ENCODE results near the gene OTOGL. TPM values are rescaled to one million over a fixed set of nuclear protein-coding genes. Genes with fewer than 3 reads are reported as not detected.

Gene OTOGL
- total and polyA plus RNA-seq, 7 donors = 0.03 to 0.30 (median 0.07) TPM; not detected in 2

- Histone ChIP-seq H3K4me3 (no peak overlapping the region), H3K27ac (no peak overlapping the region), H3K4me1 (no peaks in the 10 kb centered on the region), H3K27me3 (ENCODE audit: insufficient read depth in 3 of 3, low read length in 2 of 3) (no peaks in the 10 kb centered on the region), H3K36me3 (ENCODE audit: insufficient read depth in 1 of 2, low read depth in 1 of 2) (no peaks in the 10 kb centered on the region), H3K9me3 (no peaks in the 10 kb centered on the region)
- WGBS, 3 donors = 84 to 85% (median 84%) methylated on average over 4 of the region's 4 CpGs
- intact Hi-C loops (cut with DNase I) = loop anchor here in 1 of 2 donors (10.0 kb wide), 1 partner anchor 705 kb away; no protein-coding TSS in a partner anchor
- ATAC-seq = no peak
- TF ChIP-seq, protein P1, sequence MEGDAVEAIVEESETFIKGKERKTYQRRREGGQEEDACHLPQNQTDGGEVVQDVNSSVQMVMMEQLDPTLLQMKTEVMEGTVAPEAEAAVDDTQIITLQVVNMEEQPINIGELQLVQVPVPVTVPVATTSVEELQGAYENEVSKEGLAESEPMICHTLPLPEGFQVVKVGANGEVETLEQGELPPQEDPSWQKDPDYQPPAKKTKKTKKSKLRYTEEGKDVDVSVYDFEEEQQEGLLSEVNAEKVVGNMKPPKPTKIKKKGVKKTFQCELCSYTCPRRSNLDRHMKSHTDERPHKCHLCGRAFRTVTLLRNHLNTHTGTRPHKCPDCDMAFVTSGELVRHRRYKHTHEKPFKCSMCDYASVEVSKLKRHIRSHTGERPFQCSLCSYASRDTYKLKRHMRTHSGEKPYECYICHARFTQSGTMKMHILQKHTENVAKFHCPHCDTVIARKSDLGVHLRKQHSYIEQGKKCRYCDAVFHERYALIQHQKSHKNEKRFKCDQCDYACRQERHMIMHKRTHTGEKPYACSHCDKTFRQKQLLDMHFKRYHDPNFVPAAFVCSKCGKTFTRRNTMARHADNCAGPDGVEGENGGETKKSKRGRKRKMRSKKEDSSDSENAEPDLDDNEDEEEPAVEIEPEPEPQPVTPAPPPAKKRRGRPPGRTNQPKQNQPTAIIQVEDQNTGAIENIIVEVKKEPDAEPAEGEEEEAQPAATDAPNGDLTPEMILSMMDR (IDR thresholded peaks at IDR 0.05) = no peak
- no peak for DNase-seq
These were observed 160.9 kb downstream of the OTOGL start for GRCh38 chr12:80260269-80260668.

GRCh38 chr12:80261403-80261802, 162.1 kb downstream of the OTOGL start:
- TF ChIP-seq, protein P1 (IDR thresholded peaks at IDR 0.05) = no peak
- no peaks in the 10 kb centered on the region for H3K36me3 ChIP-seq (ENCODE audit: insufficient read depth in 1 of 2, low read depth in 1 of 2)
- 71 to 78% (median 72%) methylated on average over 3 of the region's 3 CpGs for WGBS, 3 donors
- H3K27me3 ChIP-seq (ENCODE audit: insufficient read depth in 3 of 3, low read length in 2 of 3) = no peaks in the 10 kb centered on the region
- H3K4me3 ChIP-seq = no peak overlapping the region
- intact Hi-C loops (cut with DNase I) = loop anchor here in 1 of 2 donors (10.0 kb wide), 1 partner anchor 707 kb away; no protein-coding TSS in a partner anchor
- DNase-seq (no peak), ATAC-seq (no peak)
- H3K27ac ChIP-seq = no peak overlapping the region
- no peaks in the 10 kb centered on the region for H3K9me3 ChIP-seq
- H3K4me1 ChIP-seq = no peaks in the 10 kb centered on the region

DNA sequence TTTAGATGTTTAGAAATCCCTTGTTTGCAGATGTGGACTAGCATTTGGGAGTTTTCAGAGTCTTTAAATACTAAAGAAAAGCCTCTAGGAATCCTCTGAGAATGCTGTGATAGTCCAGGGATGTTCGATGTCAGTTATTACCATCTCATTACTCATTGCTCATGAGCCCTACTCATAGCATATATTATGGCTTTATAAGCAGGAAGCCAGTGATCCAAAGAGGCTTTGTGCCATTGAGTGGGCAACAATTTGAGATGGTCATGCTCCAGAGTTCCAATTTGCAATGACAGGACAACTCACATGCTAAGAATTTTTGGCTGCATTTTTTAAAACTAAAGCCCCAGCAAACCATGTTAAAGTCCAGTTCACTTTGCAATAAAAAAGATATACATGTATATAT, 163.0 kb downstream of the OTOGL start:
- no peaks in the 10 kb centered on the region for H3K27me3 ChIP-seq (ENCODE audit: insufficient read depth in 3 of 3, low read length in 2 of 3)
- intact Hi-C loops (cut with DNase I) = loop anchor here in 1 of 2 donors (10.0 kb wide), 1 partner anchor 708 kb away; no protein-coding TSS in a partner anchor
- WGBS, 3 donors = 21 to 33% (median 31%) methylated on average over 1 of the region's 1 CpG
- H3K36me3 ChIP-seq (ENCODE audit: insufficient read depth in 1 of 2, low read depth in 1 of 2) = no peaks in the 10 kb centered on the region
- ATAC-seq = no peak
- H3K27ac ChIP-seq = no peak overlapping the region
- TF ChIP-seq, protein P1 (IDR thresholded peaks at IDR 0.05) = no peak
- DNase-seq = no peak
- H3K4me1 ChIP-seq = no peaks in the 10 kb centered on the region
- H3K4me3 ChIP-seq = no peak overlapping the region
- H3K9me3 ChIP-seq = no peaks in the 10 kb centered on the region

GRCh38 chr12:80262771-80263170, 163.4 kb downstream of the OTOGL start:
- TF ChIP-seq, protein P1 (IDR thresholded peaks at IDR 0.05) = no peak
- intact Hi-C loops (cut with DNase I) = loop anchor here in 1 of 2 donors (10.0 kb wide), 1 partner anchor 708 kb away; no protein-coding TSS in a partner anchor
- no peak for DNase-seq

DNA sequence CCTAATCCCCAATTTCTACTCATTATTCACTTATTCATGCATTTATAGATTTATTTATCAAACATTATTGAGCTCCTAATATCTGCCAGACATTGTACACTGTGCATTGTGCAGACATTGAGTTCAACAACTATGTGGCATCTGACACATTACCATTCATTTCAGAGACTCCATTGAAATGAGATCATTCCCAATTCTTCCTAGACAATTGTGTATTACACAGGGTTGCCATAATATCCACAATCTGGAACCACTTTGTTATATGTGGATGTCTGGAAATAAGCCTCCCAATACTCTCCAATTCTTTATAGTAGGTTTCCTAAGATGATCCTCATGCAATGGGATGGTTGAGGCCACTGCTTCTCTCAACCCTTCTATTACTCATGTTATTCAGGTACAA, 165.0 kb downstream of the OTOGL start:
- no peaks in the 10 kb centered on the region for H3K36me3 ChIP-seq (ENCODE audit: insufficient read depth in 1 of 2, low read depth in 1 of 2)
- no peak for DNase-seq
- intact Hi-C loops (cut with DNase I) = loop anchor here in 1 of 2 donors (10.0 kb wide), 1 partner anchor 710 kb away; no protein-coding TSS in a partner anchor
- no peaks in the 10 kb centered on the region for H3K27me3 ChIP-seq (ENCODE audit: insufficient read depth in 3 of 3, low read length in 2 of 3)
- H3K9me3 ChIP-seq = no peaks in the 10 kb centered on the region
- no peak overlapping the region for H3K4me3 ChIP-seq
- no peak overlapping the region for H3K27ac ChIP-seq
- TF ChIP-seq, protein P1 (IDR thresholded peaks at IDR 0.05) = no peak
- no peaks in the 10 kb centered on the region for H3K4me1 ChIP-seq
- ATAC-seq = no peak

More at GRCh38 chr12:80262771-80263170, 163.4 kb downstream of the OTOGL start:
- no peaks in the 10 kb centered on the region for H3K9me3 ChIP-seq
- H3K27me3 ChIP-seq (ENCODE audit: insufficient read depth in 3 of 3, low read length in 2 of 3) = no peaks in the 10 kb centered on the region
- no peaks in the 10 kb centered on the region for H3K4me1 ChIP-seq
- no peak overlapping the region for H3K4me3 ChIP-seq
- H3K36me3 ChIP-seq (ENCODE audit: insufficient read depth in 1 of 2, low read depth in 1 of 2) = no peaks in the 10 kb centered on the region
- ATAC-seq = no peak
- 40 to 51% (median 45%) methylated on average over 4 of the region's 4 CpGs for WGBS, 3 donors
- H3K27ac ChIP-seq = no peak overlapping the region

Data from psoas muscle (tissue), 8 donors.